Measurements from ENCODE around the gene FAM53B.

The FAM53B gene

GRCh38 chr10:124741922-124742412 is 2.2 kb downstream of the FAM53B start:
- no peak for DNase-seq

GRCh38 chr10:124741281-124741921 is 2.8 kb downstream of the FAM53B start:
- DNase-seq, result peak; percentile 20

DNA sequence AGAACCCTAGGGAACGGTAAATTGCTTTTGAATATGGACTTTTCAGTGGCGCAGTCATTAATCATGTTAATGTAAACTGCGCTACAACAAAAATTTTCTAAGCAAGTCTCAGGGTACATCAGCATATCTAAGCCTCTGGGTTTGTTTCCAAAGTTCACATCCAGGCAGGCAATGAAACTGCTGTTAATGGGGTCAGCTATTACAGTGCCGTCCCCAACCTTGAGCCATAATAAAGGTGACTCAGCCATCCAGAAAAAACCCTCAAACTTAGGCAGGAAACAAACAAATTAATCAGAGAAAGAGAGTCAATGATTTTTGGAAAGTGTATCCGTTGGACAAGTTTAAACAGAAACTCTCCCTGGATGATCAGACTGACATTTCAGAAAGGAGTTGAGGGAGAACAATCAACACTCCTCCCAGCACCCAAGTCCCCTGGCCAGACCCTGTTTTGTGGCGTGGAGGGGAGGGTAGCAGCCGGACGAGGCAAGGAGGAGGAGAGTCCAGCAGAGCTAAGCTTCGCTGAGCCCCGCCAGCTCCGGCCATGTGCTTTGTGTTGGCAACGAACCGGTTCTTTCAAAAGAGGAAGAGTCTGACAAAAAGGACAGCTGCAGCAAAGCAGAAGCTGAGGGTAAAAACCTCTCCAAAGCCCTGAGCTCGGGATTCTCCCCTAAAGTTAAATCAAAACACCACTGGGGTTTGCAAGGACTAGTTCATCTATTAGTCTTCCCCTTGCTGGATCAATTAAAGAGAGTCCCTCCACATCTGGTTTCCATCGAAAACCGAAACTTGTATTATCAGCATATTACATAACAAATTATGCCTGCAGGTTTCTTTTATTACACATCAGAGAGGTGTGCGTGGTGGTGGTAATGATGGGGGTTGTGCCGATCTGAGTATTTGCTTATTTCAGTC is 3.6 kb downstream of the FAM53B start:
- DNase-seq, result no peak

DNA sequence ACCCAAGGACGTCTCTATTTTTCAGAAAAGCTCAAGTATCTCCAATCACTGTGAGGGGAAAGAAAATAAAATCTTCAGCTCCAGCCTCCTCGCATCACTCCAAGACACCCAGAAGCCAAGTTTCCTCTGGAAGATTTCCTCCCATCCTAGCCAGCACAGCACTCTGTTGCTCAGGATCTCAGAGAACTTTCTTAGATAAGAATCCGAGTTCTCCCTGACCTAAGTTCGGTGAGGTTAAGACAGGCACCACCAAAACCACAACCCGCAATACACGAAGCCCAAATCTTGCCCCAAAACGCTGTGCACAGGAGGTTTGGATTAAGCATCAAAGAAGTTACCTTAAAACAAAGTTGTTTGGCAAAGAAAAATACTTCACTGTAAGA is 4.2 kb downstream of the FAM53B start:
- DNase-seq, result no peak

DNA sequence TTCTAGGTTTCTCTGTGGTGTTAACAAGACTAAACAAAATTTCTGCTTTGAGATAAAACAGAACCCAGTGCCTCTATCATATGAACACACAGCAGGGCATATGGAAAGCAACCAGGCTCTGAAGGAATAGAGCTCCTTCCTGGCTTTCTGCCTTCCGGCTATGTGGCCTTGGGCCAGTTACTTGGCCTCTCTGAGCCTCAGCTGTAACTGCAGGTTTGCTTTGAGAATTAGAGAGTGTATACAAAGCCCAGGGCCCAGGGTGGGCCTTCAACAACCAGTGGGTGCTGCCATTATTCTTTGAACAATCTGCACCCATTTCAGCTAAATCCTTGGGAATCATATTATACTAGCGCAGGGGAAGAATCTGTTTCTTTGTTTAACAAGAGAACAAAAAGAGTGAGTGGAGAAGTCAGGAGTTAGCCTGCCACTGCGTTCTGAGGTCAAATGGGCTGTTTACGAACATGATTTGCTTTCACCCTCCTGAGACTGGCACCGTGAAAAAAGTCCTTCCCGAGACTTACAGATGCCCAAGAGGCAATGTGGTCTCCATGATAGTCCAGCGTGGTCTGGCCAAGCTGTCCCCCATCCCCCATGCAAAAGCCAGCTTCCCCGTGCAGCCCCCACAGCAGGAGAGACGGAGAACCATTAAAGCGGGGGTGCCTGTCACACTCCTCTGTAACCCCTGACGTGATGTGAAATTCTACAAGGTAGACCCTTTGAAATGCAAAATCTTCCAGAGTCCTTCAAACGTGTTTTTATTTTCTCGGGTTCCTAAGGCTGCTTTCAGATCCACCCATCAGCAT is 4.9 kb downstream of the FAM53B start:
- DNase-seq, result no peak

DNA sequence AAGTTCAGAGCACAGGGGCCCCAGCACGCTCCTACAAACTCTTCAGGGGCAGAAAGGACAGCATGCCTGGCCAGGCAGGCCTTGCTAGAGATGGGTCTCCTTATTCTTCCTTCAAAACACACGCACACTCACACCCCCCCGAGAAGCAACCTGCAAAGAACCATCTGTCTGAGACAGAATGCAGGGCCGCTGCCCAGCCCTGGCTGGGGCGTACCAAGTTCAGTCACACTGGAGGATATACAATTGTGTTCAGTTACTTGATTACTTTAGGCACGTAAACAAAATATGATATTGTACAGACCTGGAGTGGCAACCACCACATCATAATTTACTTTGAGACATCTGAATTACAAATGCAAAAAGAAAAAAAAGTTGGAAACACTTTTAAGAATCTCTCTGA is 5.7 kb downstream of the FAM53B start:
- no peak for DNase-seq

DNA sequence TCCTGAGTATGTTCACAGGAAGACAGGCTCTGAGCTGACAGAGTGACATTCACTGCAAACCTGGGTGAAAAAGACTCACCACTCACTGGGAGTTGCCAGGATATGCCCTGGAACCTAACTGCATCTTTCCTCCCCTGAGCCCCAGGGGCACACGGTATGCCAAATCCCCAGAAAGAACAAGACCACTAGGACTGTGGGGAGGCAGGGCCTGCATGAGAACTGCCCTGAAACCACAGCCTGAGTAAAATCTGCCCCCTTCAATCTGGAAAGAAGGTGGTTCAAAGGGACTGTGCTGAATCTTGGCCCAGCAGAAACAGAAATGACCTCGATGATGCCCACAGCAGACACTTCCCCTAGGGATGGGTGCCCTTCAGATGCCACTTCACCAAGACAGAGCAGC is 6.5 kb downstream of the FAM53B start:
- DNase-seq, result no peak

DNA sequence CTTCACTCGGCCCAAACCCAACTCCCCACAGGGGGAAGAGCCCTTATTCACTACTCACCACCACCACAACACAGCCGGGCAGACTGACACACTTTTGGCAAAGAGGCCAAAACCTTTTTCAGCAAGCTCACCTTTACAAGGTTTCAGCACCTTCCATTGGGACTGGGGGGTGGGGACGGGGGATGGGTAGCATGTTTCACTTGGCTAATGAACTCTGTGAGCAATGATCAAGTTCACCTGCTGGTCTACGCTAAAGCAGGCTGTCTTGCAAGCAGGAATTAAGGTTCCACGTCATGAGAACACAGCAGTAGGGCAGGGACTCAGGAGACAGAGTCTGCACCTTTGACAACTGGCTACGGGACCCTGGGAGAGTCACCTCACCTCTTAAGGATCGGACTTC is 7.0 kb downstream of the FAM53B start:
- no peak for DNase-seq

DNA sequence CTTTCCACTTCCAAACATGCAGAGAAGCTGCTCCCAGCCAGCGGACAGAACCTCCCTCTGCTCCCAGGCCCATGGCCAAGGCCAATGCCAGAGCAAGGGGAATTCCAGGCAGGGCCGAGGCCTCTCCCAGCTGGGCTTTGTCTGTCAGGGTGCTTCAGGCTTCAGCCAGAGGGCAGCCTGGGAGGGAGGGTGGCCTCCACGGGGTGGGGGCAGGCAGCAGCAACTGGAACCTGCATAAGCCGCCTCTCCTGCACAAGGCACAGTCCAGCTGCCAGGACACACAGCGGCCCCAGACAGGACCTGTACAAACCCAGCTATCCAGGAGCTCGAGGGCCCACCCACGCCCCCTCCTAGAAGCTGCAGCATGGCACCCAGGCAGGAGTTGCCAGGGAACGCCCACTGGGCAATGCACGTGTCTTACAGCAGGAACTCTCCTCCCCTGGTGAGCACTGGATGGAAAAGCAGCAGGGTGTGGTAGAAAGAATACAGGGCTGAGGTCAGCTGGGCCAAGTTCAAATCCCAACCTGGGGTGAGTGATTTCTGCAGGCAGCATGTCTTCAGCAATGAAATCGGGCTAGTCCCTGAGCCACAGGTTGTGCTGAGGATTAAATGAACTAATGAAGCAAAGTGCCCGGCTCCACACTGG is 7.6 kb downstream of the FAM53B start:
- peak; percentile 3 for DNase-seq

DNA sequence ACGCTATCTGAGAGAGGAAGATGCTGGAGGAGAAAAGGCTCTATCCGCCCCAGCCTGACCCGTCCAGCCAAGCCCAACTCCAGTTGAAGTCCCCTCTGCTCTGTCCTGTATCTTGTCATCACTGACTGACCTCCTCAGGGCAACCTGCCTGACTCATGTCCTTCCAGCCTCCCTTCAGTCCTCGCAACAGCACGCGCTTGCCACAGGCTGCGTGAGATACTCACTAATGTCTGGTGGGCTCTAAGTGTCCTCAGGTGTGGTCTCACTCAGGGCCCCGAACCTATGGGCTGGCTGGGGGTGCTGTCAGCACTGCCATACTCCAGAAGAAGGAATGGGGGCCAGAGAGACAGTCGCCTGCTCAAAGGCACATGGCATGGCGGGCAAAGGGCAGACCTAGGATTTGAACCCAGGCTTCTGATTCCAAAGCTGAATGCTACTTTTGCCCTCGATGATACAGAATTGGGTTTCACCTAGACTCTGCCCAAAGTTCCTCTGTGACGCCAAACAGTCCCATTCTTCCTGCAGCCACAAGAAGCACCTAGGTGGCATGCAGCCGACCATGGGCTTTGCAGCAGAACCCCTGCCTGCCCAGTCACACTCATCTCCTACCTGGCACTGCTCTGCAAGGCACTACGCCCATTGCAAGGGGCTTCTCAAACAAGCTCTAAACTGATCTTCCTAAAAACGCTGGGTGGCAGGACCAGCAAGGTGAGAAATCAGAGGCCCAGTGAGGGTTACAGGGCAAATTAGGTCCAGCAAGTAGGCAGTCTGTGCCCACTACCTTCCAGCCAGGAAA is 8.5 kb downstream of the FAM53B start:
- DNase-seq, result no peak

DNA sequence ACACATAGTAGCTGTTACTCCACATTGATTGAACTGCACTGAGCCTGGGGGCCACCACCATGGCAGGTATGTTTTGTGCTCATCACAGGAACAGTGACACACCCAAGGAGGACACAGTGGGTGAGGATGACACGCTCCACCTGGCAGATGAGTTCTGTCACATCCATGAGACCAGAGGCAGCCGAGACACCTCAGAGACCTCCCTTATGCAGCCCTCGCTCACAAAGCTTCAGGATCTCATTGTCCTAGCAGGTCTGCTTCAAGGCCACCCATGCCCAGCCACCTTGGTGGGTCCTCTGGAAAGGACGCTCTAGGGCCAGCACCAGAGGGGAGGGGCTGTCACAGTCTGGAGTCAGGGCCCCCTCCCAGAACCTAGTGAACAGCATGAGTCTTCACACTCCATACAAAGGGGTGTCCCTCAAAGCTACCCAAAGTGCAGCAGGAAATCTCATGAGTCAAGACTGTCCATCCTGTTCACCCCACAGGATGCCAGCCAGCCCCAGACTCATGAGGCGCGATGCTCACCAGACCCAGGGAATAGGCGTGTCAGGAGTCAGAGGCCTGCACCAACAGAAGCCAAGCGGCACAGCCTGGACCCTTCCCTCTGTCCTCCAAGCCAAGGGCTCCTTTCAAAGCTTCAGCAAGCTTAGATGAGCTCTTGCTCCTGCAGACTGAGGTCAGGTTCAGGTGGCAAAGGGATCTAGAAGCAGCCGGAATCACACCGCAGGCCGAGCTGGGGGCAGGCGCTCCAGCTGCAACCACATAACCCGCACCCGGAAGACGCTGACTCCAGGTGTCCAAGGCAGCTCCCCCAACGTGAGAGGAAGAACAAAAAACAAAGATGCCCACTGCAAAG is 9.6 kb downstream of the FAM53B start:
- no peak for DNase-seq

DNA sequence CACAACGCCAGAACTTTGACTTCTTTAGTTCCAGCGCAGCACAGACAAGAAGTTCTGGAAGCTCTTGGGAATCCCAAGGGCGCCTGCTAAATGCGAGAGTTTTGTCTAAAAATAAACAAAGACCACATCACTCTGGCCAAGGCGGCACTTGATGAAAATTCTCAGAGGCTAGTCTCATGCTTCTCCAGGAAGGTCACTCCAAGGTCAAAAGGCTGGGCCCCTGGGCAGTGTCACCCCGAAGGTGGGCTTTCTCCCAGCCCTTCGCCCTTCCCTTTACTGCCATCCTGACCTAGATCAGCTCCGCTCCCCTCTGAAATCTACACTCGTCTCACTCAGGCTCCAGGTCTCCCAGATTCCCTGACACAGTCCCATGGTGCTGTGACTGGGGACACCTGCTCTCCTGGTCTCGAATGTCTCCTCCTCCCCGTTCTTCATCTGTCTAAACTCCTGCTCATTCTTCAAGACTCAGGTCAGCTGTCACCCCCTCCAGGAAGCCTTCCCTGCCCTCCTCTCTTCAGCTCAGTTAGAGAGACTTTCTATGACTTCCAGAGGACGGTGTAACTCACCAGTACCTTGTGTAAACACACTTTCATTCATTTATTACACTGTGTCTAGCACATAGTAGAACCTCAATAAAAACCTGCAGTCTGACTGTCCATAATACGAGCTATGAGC is 10.5 kb downstream of the FAM53B start:
- no peak for DNase-seq

GRCh38 chr10:124732931-124733570 is 11.1 kb downstream of the FAM53B start:
- no peak for DNase-seq

GRCh38 chr10:124731551-124731950 is 12.6 kb downstream of the FAM53B start:
- DNase-seq, result no peak

- DNase-seq, result no peak
These were observed 13.4 kb downstream of the FAM53B start for GRCh38 chr10:124730790-124731189.

GRCh38 chr10:124728830-124729661 is 15.1 kb downstream of the FAM53B start:
- no peak for DNase-seq

GRCh38 chr10:124728071-124728829 is 15.9 kb downstream of the FAM53B start:
- DNase-seq, result no peak

DNA sequence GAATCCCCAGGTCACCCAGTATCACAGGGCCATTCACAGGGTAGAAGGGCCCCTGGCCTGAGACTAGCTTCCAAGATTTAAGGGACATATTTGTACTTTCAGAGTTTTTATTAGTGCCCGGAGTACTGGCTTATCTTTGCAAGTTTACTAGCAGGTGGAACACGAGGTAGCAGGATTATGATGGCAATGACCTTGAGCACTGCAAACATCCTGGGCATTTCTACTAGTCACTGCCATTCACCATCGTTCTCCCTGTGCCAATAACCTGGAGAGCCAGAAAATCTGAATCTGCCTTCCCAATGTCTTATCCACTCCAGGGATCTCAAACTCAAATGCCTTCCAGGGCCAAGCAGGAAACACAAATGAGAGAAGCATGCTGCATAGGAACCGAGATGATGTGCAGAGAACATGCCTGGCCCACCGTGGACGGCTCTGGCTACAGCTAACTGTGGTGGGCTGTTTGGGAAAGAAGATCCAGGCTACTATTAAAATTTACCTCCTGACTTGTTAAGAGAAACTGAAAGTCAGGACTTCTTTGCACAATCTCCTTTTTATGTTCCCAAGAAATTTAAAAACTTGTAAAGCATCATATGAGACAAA is 16.7 kb downstream of the FAM53B start:
- no peak for DNase-seq
